Panc1 (cell line): ENCODE data around the gene GALC. TPM values are rescaled to one million over a fixed set of nuclear protein-coding genes. Genes with fewer than 3 reads are reported as not detected.

Experiments
- ATAC-seq: fragments of 200-7000 bp; cut with Tn5 transposase; 2 replicates; pipeline ENCODE4 v1.9.1; 2020; ENCODE audit warnings: mild to moderate bottlenecking, moderate library complexity
- BruUV-seq: library from RNA; stranded (reverse); fragments of 400-500 nt; replicated peaks from 2 replicates; lab custom pipeline; 2021; lab: Mats Ljungman, UMichigan
- CTCF ChIA-PET: fragments of 300-600 bp; sonication (Branson Sonifier 250); formaldehyde crosslinking; loops from one replicate; lab custom pipeline; 2022; ENCODE audit warnings: antibody characterized with exemption; lab: Charles Lee
- POLR2A ChIA-PET: fragments of 300-600 bp; sonication (Branson Sonifier 250); formaldehyde crosslinking; loops from one replicate; lab custom pipeline; 2022; ENCODE audit warnings: antibody characterized with exemption; lab: Charles Lee
- DNase-seq: peaks from one replicate; pipeline ENCODE4 v3.0.0-alpha.2; 2010; ENCODE audit warnings: low read depth, low spot score
- H3K27ac ChIP-seq: 2 replicates; pipeline ENCODE4 v1.5.1; 2011; ENCODE audit warnings: mild to moderate bottlenecking, low read length, inconsistent platforms
- H3K27me3 ChIP-seq: fragments of 200-500 bp; sonication (Bioruptor generic); 2 replicates; pipeline ENCODE4 v1.6.0; 2014; ENCODE audit warnings: low read length, inconsistent platforms; ENCODE audit not compliant: control insufficient read depth, insufficient read depth
- H3K36me3 ChIP-seq: fragments of 200-500 bp; sonication (Bioruptor generic); 2 replicates; pipeline ENCODE4 v1.5.1; 2014; ENCODE audit warnings: inconsistent platforms, mild to moderate bottlenecking, low read length, moderate library complexity; ENCODE audit not compliant: control insufficient read depth, insufficient read depth
- H3K4me1 ChIP-seq: 2 replicates; pipeline ENCODE4 v1.5.1; 2011; ENCODE audit warnings: inconsistent platforms, mild to moderate bottlenecking, low read length, moderate library complexity; ENCODE audit not compliant: control insufficient read depth, insufficient read depth
- H3K4me3 ChIP-seq, 2 experiments: 2 replicates each; pipeline ENCODE4 v1.5.1; 2011 to 2012; ENCODE audit warnings: low read depth in 2 of 2, low read length in 2 of 2, mild to moderate bottlenecking in 2 of 2, inconsistent platforms in 1 of 2, moderate library complexity in 1 of 2
- H3K9me3 ChIP-seq: fragments of 200-500 bp; sonication (Bioruptor generic); 2 replicates; pipeline ENCODE4 v1.5.1; 2014; ENCODE audit warnings: low read depth, mild to moderate bottlenecking, inconsistent platforms, low read length, moderate library complexity; ENCODE audit not compliant: control insufficient read depth, insufficient read depth
- CTCF ChIP-seq: fragments of 450-650 bp; IDR thresholded peaks from 2 replicates; pipeline ENCODE4 v1.5.1; 2017; ENCODE audit warnings: mild to moderate bottlenecking
- POLR2AphosphoS5 ChIP-seq: IDR thresholded peaks from 2 replicates; pipeline ENCODE4 v1.6.1; 2012; ENCODE audit warnings: mild to moderate bottlenecking, low read depth, low read length, moderate library complexity
- REST ChIP-seq, 2 experiments: IDR thresholded peaks; 2 replicates each; pipeline ENCODE4 v1.6.1; 2011 to 2012; ENCODE audit warnings: low read depth in 2 of 2, control low read depth in 1 of 2, low read length in 1 of 2, mild to moderate bottlenecking in 1 of 2, moderate library complexity in 1 of 2; ENCODE audit not compliant: insufficient read depth in 1 of 2
- SIN3A ChIP-seq: IDR thresholded peaks from 2 replicates; pipeline ENCODE4 v1.6.1; 2012; ENCODE audit warnings: low read depth, mild to moderate bottlenecking, low read length, moderate library complexity, borderline replicate concordance; ENCODE audit not compliant: insufficient read depth
- TCF7L2 ChIP-seq: IDR thresholded peaks from 2 replicates; pipeline ENCODE4 v1.6.1; 2011; ENCODE audit warnings: mild to moderate bottlenecking, low read depth, low read length, inconsistent platforms
- in situ Hi-C: cut with HindIII; loops from 2 replicates; pipeline ENCODE4 v1.10.0; 2016; ENCODE audit warnings: low sequenced_read_pairs, low pct_unique_long_range_greater_than_20kb
- intact Hi-C: fragments of 100-400 bp; cut with micrococcal nuclease; formaldehyde crosslinking; loops from one replicate; pipeline ENCODE4 v1.10.0; 2022; ENCODE audit not compliant: unreplicated experiment
- total RNA-seq: library from RNA; stranded (reverse); gene quantifications from one replicate; pipeline ENCODE4 v1.2.1, GENCODE V29; 2021; ENCODE audit not compliant: unreplicated experiment

GALC gene
- total RNA-seq, 1 experiment from 2014 or later = 9.7 TPM

- intact Hi-C loops (loop anchor here (5.0 to 10.0 kb wide), 2 partner anchors 67 to 240 kb away; no protein-coding TSS in a partner anchor), in situ Hi-C loops (no loop called here)
- no peak for ATAC-seq
- TF ChIP-seq TCF7L2 (no peak), REST (IDR thresholded peaks at IDR 0.05; ENCODE audit: insufficient read depth in 1 of 2, low read depth in 2 of 2, low read length in 1 of 2) (no peak), SIN3A (no peak), CTCF (peak; percentile 66; the same call in 1 of the 2 replicates)
- Histone ChIP-seq H3K27me3 (no peaks in the 10 kb centered on the region), H3K36me3 (no peaks in the 10 kb centered on the region), H3K4me1 (no peaks in the 10 kb centered on the region), H3K9me3 (no peaks in the 10 kb centered on the region), H3K4me3 (no peak overlapping the region), H3K27ac (no peak overlapping the region)
- CTCF ChIA-PET = interaction anchor here (0.8 kb wide), 1 partner anchor 69 kb away, joined by 3 read pairs; no protein-coding TSS in a partner anchor
- BruUV-seq = no TSS peak
- peak; percentile 10 for DNase-seq
- POLR2A ChIA-PET = no interaction called here
Observed at GRCh38 chr14:87944987-87945604, 47.9 kb downstream of the GALC start.

- H3K27ac ChIP-seq = no peak overlapping the region
- TF ChIP-seq TCF7L2 (no peak), CTCF (no peak), SIN3A (no peak), POLR2AphosphoS5 (no peak)
Observed at GRCh38 chr14:87940894-87941293, 52.1 kb downstream of the GALC start.

More at GRCh38 chr14:87940894-87941293, 52.1 kb downstream of the GALC start:
- Histone ChIP-seq H3K27me3 (no peaks in the 10 kb centered on the region), H3K36me3 (no peaks in the 10 kb centered on the region), H3K9me3 (no peaks in the 10 kb centered on the region), H3K4me1 (no peaks in the 10 kb centered on the region), H3K4me3 (no peak overlapping the region)
- DNase-seq (no peak), ATAC-seq (no peak)
- intact Hi-C loops = loop anchor here (10.0 kb wide), 1 partner anchor 244 kb away; no protein-coding TSS in a partner anchor
- POLR2A ChIA-PET = no interaction called here
- no TSS peak for BruUV-seq
- CTCF ChIA-PET = no interaction called here
- in situ Hi-C loops = no loop called here
